Ishikawa (cell line): ENCODE measurements around the gene OR8G5.

ENCODE experiments used
- CEBPB ChIP-seq: IDR thresholded peaks from 2 replicates; pipeline ENCODE4 v1.6.1; 2012
- CREB1 ChIP-seq: IDR thresholded peaks from 2 replicates; pipeline ENCODE4 v1.6.1; 2012; ENCODE audit warnings: low read depth
- EGR1 ChIP-seq: IDR thresholded peaks from 2 replicates; pipeline ENCODE4 v1.6.1; 2012
- EP300 ChIP-seq: IDR thresholded peaks from 2 replicates; pipeline ENCODE4 v1.6.1; 2012; ENCODE audit warnings: borderline replicate concordance
- FOXM1 ChIP-seq: IDR thresholded peaks from 2 replicates; pipeline ENCODE4 v1.6.1; 2012; ENCODE audit warnings: low read depth, borderline replicate concordance
- NFIC ChIP-seq: IDR thresholded peaks from 2 replicates; pipeline ENCODE4 v1.6.1; 2012
- RAD21 ChIP-seq: IDR thresholded peaks from 2 replicates; pipeline ENCODE4 v1.6.1; 2012; ENCODE audit warnings: low read depth
- TAF1 ChIP-seq: IDR thresholded peaks from 2 replicates; pipeline ENCODE4 v1.6.1; 2012; ENCODE audit warnings: low read depth, mild to moderate bottlenecking
- TCF12 ChIP-seq: IDR thresholded peaks from 2 replicates; pipeline ENCODE4 v1.6.1; 2012; ENCODE audit warnings: low read depth
- TEAD4 ChIP-seq: IDR thresholded peaks from 2 replicates; pipeline ENCODE4 v1.6.1; 2012
- USF1 ChIP-seq: IDR thresholded peaks from 2 replicates; pipeline ENCODE4 v1.6.1; 2012
- YY1 ChIP-seq: IDR thresholded peaks from 2 replicates; pipeline ENCODE4 v1.6.1; 2012; ENCODE audit warnings: low read depth
- ZBTB7A ChIP-seq: IDR thresholded peaks from 2 replicates; pipeline ENCODE4 v1.6.1; 2012; ENCODE audit warnings: low read depth
- TF ChIP-seq, protein P1 (sequence below): IDR thresholded peaks from 2 replicates; pipeline ENCODE4 v1.6.1; 2012
- TF ChIP-seq, protein P2 (sequence below): IDR thresholded peaks from 2 replicates; pipeline ENCODE4 v1.6.1; 2012; ENCODE audit warnings: low read depth, mild to moderate bottlenecking

The OR8G5 gene

DNA sequence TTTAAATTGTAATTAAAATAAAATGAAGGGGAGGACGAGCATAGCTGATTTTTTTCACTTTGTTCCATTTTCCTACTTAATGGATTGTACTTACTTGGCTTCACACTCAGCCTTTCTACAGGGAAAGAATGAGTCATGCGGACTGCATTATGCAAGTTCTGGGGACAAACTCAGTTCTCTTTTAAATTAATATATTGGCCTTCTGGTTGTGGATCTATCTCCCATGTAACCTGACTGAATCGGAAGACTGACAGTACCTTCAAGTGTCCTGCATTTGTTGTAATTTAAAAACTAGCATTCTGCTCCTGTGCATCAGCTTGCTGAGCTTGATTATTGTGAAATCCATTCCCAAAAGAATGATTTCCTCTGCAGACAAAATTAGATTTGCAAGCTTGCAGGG lies 45.4 kb downstream of the OR8G5 start:
- TF ChIP-seq, protein P1, sequence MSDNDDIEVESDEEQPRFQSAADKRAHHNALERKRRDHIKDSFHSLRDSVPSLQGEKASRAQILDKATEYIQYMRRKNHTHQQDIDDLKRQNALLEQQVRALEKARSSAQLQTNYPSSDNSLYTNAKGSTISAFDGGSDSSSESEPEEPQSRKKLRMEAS = no peak
- no peak for TF ChIP-seq TEAD4
- no peak for TF ChIP-seq USF1
- TF ChIP-seq EGR1 = no peak
- TF ChIP-seq NFIC = no peak
- TF ChIP-seq EP300 = no peak

- no peak for TF ChIP-seq YY1
- no peak for TF ChIP-seq EGR1
- no peak for TF ChIP-seq USF1
- no peak for TF ChIP-seq CEBPB
- TF ChIP-seq TCF12 = no peak
- no peak for TF ChIP-seq TAF1
- TF ChIP-seq, protein P1 = no peak
- TF ChIP-seq CREB1 = no peak
- TF ChIP-seq FOXM1 = no peak
- no peak for TF ChIP-seq TEAD4
- TF ChIP-seq NFIC = no peak
Observed at GRCh38 chr11:124302347-124303125, 46.4 kb downstream of the OR8G5 start.

DNA sequence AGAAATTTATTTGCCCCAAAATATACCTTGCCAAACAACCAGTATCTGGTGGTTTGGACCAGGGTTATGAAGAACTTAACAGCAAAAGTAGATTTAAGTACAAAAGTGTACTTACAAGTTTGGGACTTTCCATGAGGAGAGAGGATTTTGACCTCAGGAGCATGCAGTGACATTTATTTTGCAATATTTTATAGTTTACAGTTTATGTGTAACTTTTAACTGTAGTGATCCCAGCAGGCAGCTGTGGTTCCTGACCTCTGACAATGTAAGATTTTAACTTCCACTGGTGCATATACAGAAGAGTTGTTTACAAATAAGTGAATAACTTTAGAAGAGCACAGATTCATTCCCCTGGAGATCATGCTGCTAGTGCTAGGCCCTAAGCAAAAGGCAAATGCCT lies 50.9 kb downstream of the OR8G5 start:
- TF ChIP-seq RAD21 (no peak), TEAD4 (no peak), CREB1 (no peak), CEBPB (no peak), YY1 (no peak), FOXM1 (no peak), TCF12 (no peak), ZBTB7A (no peak), NFIC (no peak), EP300 (no peak), USF1 (no peak), TAF1 (no peak)
- TF ChIP-seq, protein P1 = no peak
- TF ChIP-seq, protein P2, sequence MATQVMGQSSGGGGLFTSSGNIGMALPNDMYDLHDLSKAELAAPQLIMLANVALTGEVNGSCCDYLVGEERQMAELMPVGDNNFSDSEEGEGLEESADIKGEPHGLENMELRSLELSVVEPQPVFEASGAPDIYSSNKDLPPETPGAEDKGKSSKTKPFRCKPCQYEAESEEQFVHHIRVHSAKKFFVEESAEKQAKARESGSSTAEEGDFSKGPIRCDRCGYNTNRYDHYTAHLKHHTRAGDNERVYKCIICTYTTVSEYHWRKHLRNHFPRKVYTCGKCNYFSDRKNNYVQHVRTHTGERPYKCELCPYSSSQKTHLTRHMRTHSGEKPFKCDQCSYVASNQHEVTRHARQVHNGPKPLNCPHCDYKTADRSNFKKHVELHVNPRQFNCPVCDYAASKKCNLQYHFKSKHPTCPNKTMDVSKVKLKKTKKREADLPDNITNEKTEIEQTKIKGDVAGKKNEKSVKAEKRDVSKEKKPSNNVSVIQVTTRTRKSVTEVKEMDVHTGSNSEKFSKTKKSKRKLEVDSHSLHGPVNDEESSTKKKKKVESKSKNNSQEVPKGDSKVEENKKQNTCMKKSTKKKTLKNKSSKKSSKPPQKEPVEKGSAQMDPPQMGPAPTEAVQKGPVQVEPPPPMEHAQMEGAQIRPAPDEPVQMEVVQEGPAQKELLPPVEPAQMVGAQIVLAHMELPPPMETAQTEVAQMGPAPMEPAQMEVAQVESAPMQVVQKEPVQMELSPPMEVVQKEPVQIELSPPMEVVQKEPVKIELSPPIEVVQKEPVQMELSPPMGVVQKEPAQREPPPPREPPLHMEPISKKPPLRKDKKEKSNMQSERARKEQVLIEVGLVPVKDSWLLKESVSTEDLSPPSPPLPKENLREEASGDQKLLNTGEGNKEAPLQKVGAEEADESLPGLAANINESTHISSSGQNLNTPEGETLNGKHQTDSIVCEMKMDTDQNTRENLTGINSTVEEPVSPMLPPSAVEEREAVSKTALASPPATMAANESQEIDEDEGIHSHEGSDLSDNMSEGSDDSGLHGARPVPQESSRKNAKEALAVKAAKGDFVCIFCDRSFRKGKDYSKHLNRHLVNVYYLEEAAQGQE = no peak

GRCh38 chr11:124310721-124311120 lies 54.5 kb downstream of the OR8G5 start:
- TF ChIP-seq ZBTB7A = no peak
- no peak for TF ChIP-seq CREB1
- no peak for TF ChIP-seq TEAD4
- TF ChIP-seq RAD21 = no peak
- no peak for TF ChIP-seq EP300
- no peak for TF ChIP-seq NFIC
- TF ChIP-seq EGR1 = no peak
- TF ChIP-seq YY1 = no peak
- TF ChIP-seq, protein P2 = no peak
- TF ChIP-seq, protein P1 = no peak
- no peak for TF ChIP-seq CEBPB
- no peak for TF ChIP-seq FOXM1
- no peak for TF ChIP-seq USF1
- no peak for TF ChIP-seq TAF1
- no peak for TF ChIP-seq TCF12

DNA sequence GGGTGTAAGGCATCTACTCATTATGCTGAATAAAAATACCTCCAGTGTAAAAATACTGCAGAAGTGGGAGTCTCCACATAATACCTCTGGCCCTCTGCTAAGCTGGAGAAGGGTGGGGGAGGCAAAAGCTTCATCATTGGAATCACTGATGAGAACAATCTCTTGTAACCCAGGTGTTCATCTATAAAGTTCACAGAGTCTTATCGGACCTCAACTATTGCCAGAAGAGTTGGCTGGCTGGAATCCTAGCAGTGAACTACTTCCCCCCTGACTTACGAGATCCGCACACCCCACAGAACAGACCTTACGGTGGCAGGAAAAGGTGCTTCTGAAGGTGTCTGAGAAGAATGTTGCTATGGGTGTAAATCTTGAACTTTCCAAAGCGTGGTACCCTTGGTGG lies 55.1 kb downstream of the OR8G5 start:
- TF ChIP-seq FOXM1 (no peak), EGR1 (no peak), USF1 (no peak), YY1 (no peak), TAF1 (no peak), EP300 (no peak), CREB1 (no peak), TEAD4 (no peak), NFIC (no peak), RAD21 (no peak), CEBPB (no peak), TCF12 (no peak), ZBTB7A (no peak)
- TF ChIP-seq, protein P2 = no peak
- TF ChIP-seq, protein P1 = no peak
